HS-27A (cell line): ENCODE data around the gene RABL6.
A peak's percentile ranks its signal among the peaks of the same experiment; 100 is the strongest.
"Not testable (repeated sequence)": the region's sequence is repeated elsewhere in the genome, so short reads cannot be mapped to it uniquely, and the experiment has no call there.

Experiments used
- DNase-seq: peaks from one replicate; pipeline ENCODE4 v3.0.0-alpha.2; 2012; ENCODE audit warnings: low read depth, missing footprints

RABL6 gene

GRCh38 chr9:136882109-136882946 lies 74.6 kb downstream of the RABL6 start:
- DNase-seq: no peak

GRCh38 chr9:136882947-136883283 lies 75.2 kb downstream of the RABL6 start:
- not testable (repeated sequence) for DNase-seq

GRCh38 chr9:136883670-136884069 lies 75.9 kb downstream of the RABL6 start:
- DNase-seq: not testable (repeated sequence)

GRCh38 chr9:136885950-136886578 lies 78.3 kb downstream of the RABL6 start, which contains the start of gene TRAF2:
TSS of gene TRAF2 (plus strand) at chr9:136886516. CDS start at chr9:136898741, 12,225 bp downstream.
- DNase-seq: peak; percentile 85

- DNase-seq: no peak
Measured at GRCh38 chr9:136886610-136887597, 79.2 kb downstream of the RABL6 start.

- DNase-seq: no peak
Measured at GRCh38 chr9:136888454-136888853, 80.7 kb downstream of the RABL6 start.

- DNase-seq: no peak
Measured at GRCh38 chr9:136889858-136890257, 82.1 kb downstream of the RABL6 start.

GRCh38 chr9:136890661-136891060 lies 82.9 kb downstream of the RABL6 start:
- DNase-seq: no peak
